ENCODE data around the gene CEP350.

Gene CEP350

GRCh38 chr1:180066150-180066549 lies 111.5 kb downstream of the CEP350 start:
- FAIRE-seq, result no peak

GRCh38 chr1:180070286-180070685 lies 115.7 kb downstream of the CEP350 start:
- FAIRE-seq, result no peak

GRCh38 chr1:180071759-180072158 lies 117.1 kb downstream of the CEP350 start:
- no peak for FAIRE-seq

GRCh38 chr1:180080439-180080838 lies 125.8 kb downstream of the CEP350 start:
- no peak for FAIRE-seq

GRCh38 chr1:180081474-180081873 lies 126.9 kb downstream of the CEP350 start:
- peak; percentile 72 for FAIRE-seq

GRCh38 chr1:180083164-180083563 lies 128.6 kb downstream of the CEP350 start:
- FAIRE-seq, result no peak

- no peak for FAIRE-seq
Observed at GRCh38 chr1:180084867-180085266, 130.3 kb downstream of the CEP350 start.

GRCh38 chr1:180085331-180085730 lies 130.7 kb downstream of the CEP350 start:
- no peak for FAIRE-seq

GRCh38 chr1:180092931-180093650 lies 138.5 kb downstream of the CEP350 start:
- no peak for FAIRE-seq

- no peak for FAIRE-seq
Observed at GRCh38 chr1:180094705-180095295, 140.2 kb downstream of the CEP350 start.

GRCh38 chr1:180096584-180097325 lies 142.1 kb downstream of the CEP350 start:
- peak; percentile 55 for FAIRE-seq

GRCh38 chr1:180097326-180097605 lies 142.7 kb downstream of the CEP350 start:
- no peak for FAIRE-seq

GRCh38 chr1:180101411-180101810 lies 146.8 kb downstream of the CEP350 start:
- no peak for FAIRE-seq

GRCh38 chr1:180103819-180104218 lies 149.2 kb downstream of the CEP350 start:
- peak; percentile 100 for FAIRE-seq

- no peak for FAIRE-seq
Observed at GRCh38 chr1:180112091-180112490, 157.5 kb downstream of the CEP350 start.

- FAIRE-seq, result no peak
Observed at GRCh38 chr1:180112984-180113647, 158.5 kb downstream of the CEP350 start.

- FAIRE-seq, result no peak
Observed at GRCh38 chr1:180114396-180114945, 159.9 kb downstream of the CEP350 start.

GRCh38 chr1:180116964-180117763 lies 162.6 kb downstream of the CEP350 start:
- FAIRE-seq, result no peak

GRCh38 chr1:180117764-180118116 lies 163.1 kb downstream of the CEP350 start:
- no peak for FAIRE-seq

- no peak for FAIRE-seq
Observed at GRCh38 chr1:180119837-180120236, 165.2 kb downstream of the CEP350 start.

- FAIRE-seq, result no peak
Observed at GRCh38 chr1:180123463-180123936, 168.9 kb downstream of the CEP350 start.

GRCh38 chr1:180130651-180131050 lies 176.0 kb downstream of the CEP350 start:
- FAIRE-seq, result no peak
